Stimulated activated CD4-positive, alpha-beta T cell treated with anti-CD3 and anti-CD28 coated beads, Interleukin-2, amount 100 ng/mL, for 24 hours (primary cell): ENCODE measurements around the gene OR6P1.

Experiments used
- DNase-seq, 2 donors: peaks; one replicate each; pipeline ENCODE4 v3.0.0-alpha.2; 2020

The OR6P1 gene

GRCh38 chr1:158570480-158570879 is at the start of gene OR6P1:
TSS of gene OR6P1 (minus strand) at chr1:158570580. CDS start at chr1:158563604, 6,976 bp downstream.
- no peak for DNase-seq

GRCh38 chr1:158613764-158614163 is 43.4 kb upstream of the OR6P1 start:
- DNase-seq: no peak

- no peak for DNase-seq
Observed at GRCh38 chr1:158611916-158612315, 41.5 kb upstream of the OR6P1 start.

- DNase-seq: no peak
Observed at GRCh38 chr1:158607296-158607695, 36.9 kb upstream of the OR6P1 start.

- DNase-seq: no peak
Observed at GRCh38 chr1:158604968-158605367, 34.6 kb upstream of the OR6P1 start, which contains the start of gene OR10Z1. TSS of gene OR10Z1 (plus strand) at chr1:158605268. CDS start at chr1:158606439, 1,171 bp downstream.

- DNase-seq: no peak
Observed at GRCh38 chr1:158600735-158601134, 30.4 kb upstream of the OR6P1 start.

- DNase-seq: no peak
Observed at GRCh38 chr1:158586942-158587341, 16.6 kb upstream of the OR6P1 start.

- no peak for DNase-seq
Observed at GRCh38 chr1:158583962-158584361, 13.6 kb upstream of the OR6P1 start.

- no peak for DNase-seq
Observed at GRCh38 chr1:158579733-158580132, 9.4 kb upstream of the OR6P1 start, which contains the start of gene OR10X1. TSS of gene OR10X1 (minus strand) at chr1:158579899. CDS start at chr1:158579899, 0 bp downstream.

- no peak for DNase-seq
Observed at GRCh38 chr1:158577561-158577960, 7.2 kb upstream of the OR6P1 start.

GRCh38 chr1:158572226-158572625 is 1.8 kb upstream of the OR6P1 start:
- no peak for DNase-seq

GRCh38 chr1:158564608-158565007 is 5.8 kb downstream of the OR6P1 start:
- DNase-seq: no peak

GRCh38 chr1:158563853-158564252 is 6.5 kb downstream of the OR6P1 start:
- no peak for DNase-seq

- DNase-seq: no peak
Observed at GRCh38 chr1:158559696-158560095, 10.7 kb downstream of the OR6P1 start.

GRCh38 chr1:158554352-158554751 is 16.0 kb downstream of the OR6P1 start, which contains the start of gene OR6Y1:
TSS of gene OR6Y1 (minus strand) at chr1:158554405. CDS start at chr1:158548105, 6,300 bp downstream.
- DNase-seq: no peak

- no peak for DNase-seq
Observed at GRCh38 chr1:158552296-158552695, 18.1 kb downstream of the OR6P1 start.

GRCh38 chr1:158547533-158547932 is 22.8 kb downstream of the OR6P1 start:
- DNase-seq: no peak

GRCh38 chr1:158537609-158538008 is 32.8 kb downstream of the OR6P1 start:
- no peak for DNase-seq

- no peak for DNase-seq
Observed at GRCh38 chr1:158534496-158534895, 35.9 kb downstream of the OR6P1 start.

GRCh38 chr1:158527190-158527815 is 43.1 kb downstream of the OR6P1 start:
- DNase-seq: no peak

- no peak for DNase-seq
Observed at GRCh38 chr1:158521666-158522058, 48.7 kb downstream of the OR6P1 start.

GRCh38 chr1:158520955-158521665 is 49.3 kb downstream of the OR6P1 start:
- DNase-seq: no peak

- no peak for DNase-seq
Observed at GRCh38 chr1:158520021-158520420, 50.4 kb downstream of the OR6P1 start.

GRCh38 chr1:158516966-158517365 is 53.4 kb downstream of the OR6P1 start:
- DNase-seq: no peak
